ENCODE results near the gene C16orf54. TPM values are rescaled to one million over a fixed set of nuclear protein-coding genes. Genes with fewer than 3 reads are reported as not detected.
A peak's percentile ranks its signal among the peaks of the same experiment; 100 is the strongest.
"Not testable (repeated sequence)": the region's sequence is repeated elsewhere in the genome, so short reads cannot be mapped to it uniquely, and the experiment has no call there.

C16orf54 gene
- total RNA-seq, 8 experiments from 2014 or later = 0.05 to 0.28 (median 0.16) TPM; not detected in 2

- in situ Hi-C loops (cut with MboI; ENCODE audit: low pct_unique_long_range_greater_than_20kb in 2 of 9, low sequenced_read_pairs in 9 of 9, unreplicated experiment in 9 of 9) = no loop called here
- H3K4me1 ChIP-seq (replicated peaks in 1 of 2) = peaks cover 0 to under 1% of the 10 kb centered on the region in 2 donors
- H3K4me3 ChIP-seq = no peak overlapping the region
- H3K27ac ChIP-seq = no peak overlapping the region
- no peak for ATAC-seq (replicated peaks in 6 of 8)
- WGBS, 10 experiments = 29 to 100% (median 54%) methylated on average over 1 to 5 of the region's 6 CpGs; no CpG with 5 or more reads in 6 of the 10 experiments
Observed at GRCh38 chr16:29763326-29763725, 17.5 kb upstream of the C16orf54 start.

GRCh38 chr16:29761882-29762281 is 16.1 kb upstream of the C16orf54 start:
- H3K27ac ChIP-seq = no peak overlapping the region
- H3K4me1 ChIP-seq (replicated peaks in 1 of 2) = peaks cover 3 to 6% of the 10 kb centered on the region in 2 donors
- no peak overlapping the region for H3K4me3 ChIP-seq
- peak in 5 of 8 experiments; percentile 15 to 89 (median 53) for ATAC-seq (replicated peaks in 6 of 8)
- in situ Hi-C loops (cut with MboI; ENCODE audit: low pct_unique_long_range_greater_than_20kb in 2 of 9, low sequenced_read_pairs in 9 of 9, unreplicated experiment in 9 of 9) = no loop called here
- WGBS, 10 experiments = 0 to 96% (median 73%) methylated on average over 1 to 4 of the region's 6 CpGs; no CpG with 5 or more reads in 3 of the 10 experiments

- WGBS, 10 experiments = 40 to 100% (median 93%) methylated on average over 1 to 4 of the region's 8 CpGs; no CpG with 5 or more reads in 3 of the 10 experiments
- H3K4me3 ChIP-seq = not testable (repeated sequence)
Observed at GRCh38 chr16:29761280-29761651, 15.5 kb upstream of the C16orf54 start.

GRCh38 chr16:29760567-29761279 is 14.9 kb upstream of the C16orf54 start:
- in situ Hi-C loops (cut with MboI; ENCODE audit: low pct_unique_long_range_greater_than_20kb in 2 of 9, low sequenced_read_pairs in 9 of 9, unreplicated experiment in 9 of 9) = no loop called here
- 51 to 100% (median 81%) methylated on average over 1 to 9 of the region's 9 CpGs; no CpG with 5 or more reads in 1 of the 10 experiments for WGBS, 10 experiments
- H3K27ac ChIP-seq = no peak overlapping the region
- H3K4me3 ChIP-seq = no peak overlapping the region
- H3K4me1 ChIP-seq (replicated peaks in 1 of 2) = peaks cover 3 to 6% of the 10 kb centered on the region in 2 donors
- no peak for ATAC-seq (replicated peaks in 6 of 8)

More at GRCh38 chr16:29761280-29761651, 15.5 kb upstream of the C16orf54 start:
- H3K27ac ChIP-seq; in situ Hi-C loops (cut with MboI; ENCODE audit: low pct_unique_long_range_greater_than_20kb in 2 of 9, low sequenced_read_pairs in 9 of 9, unreplicated experiment in 9 of 9); ATAC-seq (replicated peaks in 6 of 8); H3K4me1 ChIP-seq (replicated peaks in 1 of 2): not testable (repeated sequence)

GRCh38 chr16:29757950-29758466 is 12.2 kb upstream of the C16orf54 start:
- ATAC-seq (replicated peaks in 6 of 8) = peak in 7 of 8 experiments; percentile 45 to 92 (median 84)
- H3K27ac ChIP-seq = peak overlapping the region in 1 of 2 donors; percentile 64
- no peak overlapping the region for H3K4me3 ChIP-seq
- H3K4me1 ChIP-seq (replicated peaks in 1 of 2) = peaks cover 3 to 6% of the 10 kb centered on the region in 2 donors
- in situ Hi-C loops (cut with MboI; ENCODE audit: low pct_unique_long_range_greater_than_20kb in 2 of 9, low sequenced_read_pairs in 9 of 9, unreplicated experiment in 9 of 9) = no loop called here
- WGBS, 10 experiments = 0 to 90% (median 66%) methylated on average over 1 to 6 of the region's 6 CpGs; no CpG with 5 or more reads in 2 of the 10 experiments

- H3K27ac ChIP-seq; in situ Hi-C loops (cut with MboI; ENCODE audit: low pct_unique_long_range_greater_than_20kb in 2 of 9, low sequenced_read_pairs in 9 of 9, unreplicated experiment in 9 of 9); H3K4me3 ChIP-seq; H3K4me1 ChIP-seq (replicated peaks in 1 of 2); ATAC-seq (replicated peaks in 6 of 8): not testable (repeated sequence)
- 30 to 100% (median 83%) methylated on average over 1 to 5 of the region's 8 CpGs; no CpG with 5 or more reads in 1 of the 10 experiments for WGBS, 10 experiments
Observed at GRCh38 chr16:29757086-29757485, 11.3 kb upstream of the C16orf54 start.

- in situ Hi-C loops (cut with MboI; ENCODE audit: low pct_unique_long_range_greater_than_20kb in 2 of 9, low sequenced_read_pairs in 9 of 9, unreplicated experiment in 9 of 9) = no loop called here
- Histone ChIP-seq H3K27ac (no peak overlapping the region), H3K4me1 (replicated peaks in 1 of 2) (peaks cover 3 to 6% of the 10 kb centered on the region in 2 donors), H3K4me3 (no peak overlapping the region)
- peak in 5 of 8 experiments; percentile 33 to 93 (median 51) for ATAC-seq (replicated peaks in 6 of 8)
- 0 to 100% (median 80%) methylated on average over 1 of the region's 1 CpG; no CpG with 5 or more reads in 5 of the 10 experiments for WGBS, 10 experiments
Observed at GRCh38 chr16:29756654-29757053, 10.9 kb upstream of the C16orf54 start.

- no peak overlapping the region for H3K27ac ChIP-seq
- H3K4me3 ChIP-seq = no peak overlapping the region
- peaks cover 3 to 6% of the 10 kb centered on the region in 2 donors for H3K4me1 ChIP-seq (replicated peaks in 1 of 2)
- WGBS, 10 experiments = 0 to 83% (median 20%) methylated on average over 1 of the region's 1 CpG; no CpG with 5 or more reads in 3 of the 10 experiments
- no peak for ATAC-seq (replicated peaks in 6 of 8)
- in situ Hi-C loops (cut with MboI; ENCODE audit: low pct_unique_long_range_greater_than_20kb in 2 of 9, low sequenced_read_pairs in 9 of 9, unreplicated experiment in 9 of 9) = no loop called here
Observed at GRCh38 chr16:29753516-29753915, 7.7 kb upstream of the C16orf54 start.

GRCh38 chr16:29748760-29749149 is 3.0 kb upstream of the C16orf54 start:
- in situ Hi-C loops (cut with MboI; ENCODE audit: low pct_unique_long_range_greater_than_20kb in 2 of 9, low sequenced_read_pairs in 9 of 9, unreplicated experiment in 9 of 9) = not testable (repeated sequence)

GRCh38 chr16:29747947-29748759 is 2.4 kb upstream of the C16orf54 start:
- 100% methylated on average over 3 of the region's 30 CpGs; no CpG with 5 or more reads in 9 of the 10 experiments for WGBS, 10 experiments
- H3K4me3 ChIP-seq = no peak overlapping the region
- no peak overlapping the region for H3K27ac ChIP-seq

More at GRCh38 chr16:29748760-29749149, 3.0 kb upstream of the C16orf54 start:
- not testable (repeated sequence) for H3K4me1 ChIP-seq (replicated peaks in 1 of 2); H3K27ac ChIP-seq; ATAC-seq (replicated peaks in 6 of 8); H3K4me3 ChIP-seq
- 67 to 100% (median 100%) methylated on average over 1 to 4 of the region's 4 CpGs; no CpG with 5 or more reads in 3 of the 10 experiments for WGBS, 10 experiments

GRCh38 chr16:29746518-29746917 is 728 bp upstream of the C16orf54 start:
- H3K4me3 ChIP-seq; ATAC-seq (replicated peaks in 6 of 8); in situ Hi-C loops (cut with MboI; ENCODE audit: low pct_unique_long_range_greater_than_20kb in 2 of 9, low sequenced_read_pairs in 9 of 9, unreplicated experiment in 9 of 9); H3K27ac ChIP-seq; H3K4me1 ChIP-seq (replicated peaks in 1 of 2): not testable (repeated sequence)
- 70 to 86% methylated on average over 1 to 2 of the region's 4 CpGs; no CpG with 5 or more reads in 8 of the 10 experiments for WGBS, 10 experiments

More at GRCh38 chr16:29747947-29748759, 2.4 kb upstream of the C16orf54 start:
- ATAC-seq (replicated peaks in 6 of 8) = peak in 5 of 8 experiments; percentile 20 to 86 (median 41)
- in situ Hi-C loops (cut with MboI; ENCODE audit: low pct_unique_long_range_greater_than_20kb in 2 of 9, low sequenced_read_pairs in 9 of 9, unreplicated experiment in 9 of 9) = no loop called here
- H3K4me1 ChIP-seq (replicated peaks in 1 of 2) = no peaks in the 10 kb centered on the region

GRCh38 chr16:29745121-29745852 is 503 bp downstream of the C16orf54 start:
- H3K4me1 ChIP-seq (replicated peaks in 1 of 2) = no peaks in the 10 kb centered on the region
- ATAC-seq (replicated peaks in 6 of 8) = no peak
- in situ Hi-C loops (cut with MboI; ENCODE audit: low pct_unique_long_range_greater_than_20kb in 2 of 9, low sequenced_read_pairs in 9 of 9, unreplicated experiment in 9 of 9) = no loop called here
- no peak overlapping the region for H3K27ac ChIP-seq
- 86% methylated on average over 2 of the region's 16 CpGs; no CpG with 5 or more reads in 9 of the 10 experiments for WGBS, 10 experiments
- no peak overlapping the region for H3K4me3 ChIP-seq

Measured in motor neuron (in vitro differentiated cells).